ENCODE data around the gene MAD1L1. TPM values are rescaled to one million over a fixed set of nuclear protein-coding genes. Genes with fewer than 3 reads are reported as not detected.

MAD1L1 gene
- total and polyA plus RNA-seq, 4 donors = 43.0 to 54.9 (median 49.9) TPM

DNA sequence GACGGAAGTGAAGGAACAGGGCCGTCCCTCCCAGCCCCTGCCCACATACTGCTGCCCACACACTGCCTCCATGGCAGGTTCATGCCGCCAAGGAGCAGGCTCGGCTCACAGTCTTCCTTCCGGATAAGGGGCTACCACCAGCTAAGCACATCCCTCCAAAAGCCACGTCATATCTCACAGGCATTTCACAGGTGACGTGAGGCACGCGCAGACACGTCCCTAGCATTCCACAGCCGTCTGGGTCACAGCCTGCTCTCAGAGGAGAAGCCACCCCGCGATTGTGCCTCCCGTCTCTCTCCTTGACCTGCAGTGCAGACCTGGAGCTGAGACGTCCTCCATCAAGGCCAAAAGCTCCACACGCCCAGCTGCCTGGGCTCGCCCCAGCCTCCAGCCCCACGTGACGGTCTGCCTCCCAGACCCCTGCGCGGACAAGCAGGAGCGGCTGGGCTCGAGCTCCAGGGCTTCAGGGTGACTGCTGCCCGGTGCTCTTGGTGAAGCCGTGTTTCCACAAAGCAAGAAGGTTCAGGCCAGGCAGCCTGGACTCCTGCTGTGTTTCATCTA is 114.0 kb downstream of the MAD1L1 start:
- H3K4me3 ChIP-seq = no peak overlapping the region
- ATAC-seq (ENCODE audit: insufficient read depth, low FRiP score) (no peak), DNase-seq (no peak)
- H3K27me3 ChIP-seq (ENCODE audit: control insufficient read depth in 3 of 3, insufficient read depth in 3 of 3, low read length in 2 of 3) = no peaks in the 10 kb centered on the region
- H3K27ac ChIP-seq (ENCODE audit: low read depth in 1 of 2, low read length in 1 of 2) = no peak overlapping the region
- WGBS, 2 donors = 94 to 96% methylated on average over 25 of the region's 25 CpGs
- H3K9ac ChIP-seq (ENCODE audit: insufficient read depth in 1 of 2, low read length in 2 of 2) = no peak overlapping the region
- H3K4me1 ChIP-seq (ENCODE audit: control insufficient read depth in 5 of 5, insufficient read depth in 5 of 5, low read length in 5 of 5) = peaks cover 0 to 37% (median 9%) of the 10 kb centered on the region in 5 donors
- H3K36me3 ChIP-seq (ENCODE audit: control insufficient read depth in 4 of 4, insufficient read depth in 4 of 4, low read length in 4 of 4) = peaks cover 0 to 8% (median 0%) of the 10 kb centered on the region in 4 donors
- TF ChIP-seq, protein P1, sequence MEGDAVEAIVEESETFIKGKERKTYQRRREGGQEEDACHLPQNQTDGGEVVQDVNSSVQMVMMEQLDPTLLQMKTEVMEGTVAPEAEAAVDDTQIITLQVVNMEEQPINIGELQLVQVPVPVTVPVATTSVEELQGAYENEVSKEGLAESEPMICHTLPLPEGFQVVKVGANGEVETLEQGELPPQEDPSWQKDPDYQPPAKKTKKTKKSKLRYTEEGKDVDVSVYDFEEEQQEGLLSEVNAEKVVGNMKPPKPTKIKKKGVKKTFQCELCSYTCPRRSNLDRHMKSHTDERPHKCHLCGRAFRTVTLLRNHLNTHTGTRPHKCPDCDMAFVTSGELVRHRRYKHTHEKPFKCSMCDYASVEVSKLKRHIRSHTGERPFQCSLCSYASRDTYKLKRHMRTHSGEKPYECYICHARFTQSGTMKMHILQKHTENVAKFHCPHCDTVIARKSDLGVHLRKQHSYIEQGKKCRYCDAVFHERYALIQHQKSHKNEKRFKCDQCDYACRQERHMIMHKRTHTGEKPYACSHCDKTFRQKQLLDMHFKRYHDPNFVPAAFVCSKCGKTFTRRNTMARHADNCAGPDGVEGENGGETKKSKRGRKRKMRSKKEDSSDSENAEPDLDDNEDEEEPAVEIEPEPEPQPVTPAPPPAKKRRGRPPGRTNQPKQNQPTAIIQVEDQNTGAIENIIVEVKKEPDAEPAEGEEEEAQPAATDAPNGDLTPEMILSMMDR (IDR thresholded peaks at IDR 0.05; ENCODE audit: control extremely low read depth, extremely low read depth) = no peak
- no peaks in the 10 kb centered on the region for H3K9me3 ChIP-seq (ENCODE audit: control insufficient read depth in 4 of 4, insufficient read depth in 3 of 4, low read length in 3 of 4)

- Histone ChIP-seq H3K36me3 (ENCODE audit: control insufficient read depth in 4 of 4, insufficient read depth in 4 of 4, low read length in 4 of 4) (peaks cover 0 to 5% (median 0%) of the 10 kb centered on the region in 4 donors), H3K27me3 (ENCODE audit: control insufficient read depth in 3 of 3, insufficient read depth in 3 of 3, low read length in 2 of 3) (no peaks in the 10 kb centered on the region), H3K4me1 (ENCODE audit: control insufficient read depth in 5 of 5, insufficient read depth in 5 of 5, low read length in 5 of 5) (peaks cover 0 to 37% (median 9%) of the 10 kb centered on the region in 5 donors), H3K27ac (ENCODE audit: low read depth in 1 of 2, low read length in 1 of 2) (no peak overlapping the region), H3K9me3 (ENCODE audit: control insufficient read depth in 4 of 4, insufficient read depth in 3 of 4, low read length in 3 of 4) (no peaks in the 10 kb centered on the region), H3K9ac (ENCODE audit: insufficient read depth in 1 of 2, low read length in 2 of 2) (no peak overlapping the region), H3K4me3 (no peak overlapping the region)
- DNase-seq (no peak), ATAC-seq (ENCODE audit: insufficient read depth, low FRiP score) (no peak)
- 94 to 97% methylated on average over 11 of the region's 11 CpGs for WGBS, 2 donors
- TF ChIP-seq, protein P1 (IDR thresholded peaks at IDR 0.05; ENCODE audit: control extremely low read depth, extremely low read depth) = no peak
These were observed 114.7 kb downstream of the MAD1L1 start for GRCh38 chr7:2118056-2118455.

DNA sequence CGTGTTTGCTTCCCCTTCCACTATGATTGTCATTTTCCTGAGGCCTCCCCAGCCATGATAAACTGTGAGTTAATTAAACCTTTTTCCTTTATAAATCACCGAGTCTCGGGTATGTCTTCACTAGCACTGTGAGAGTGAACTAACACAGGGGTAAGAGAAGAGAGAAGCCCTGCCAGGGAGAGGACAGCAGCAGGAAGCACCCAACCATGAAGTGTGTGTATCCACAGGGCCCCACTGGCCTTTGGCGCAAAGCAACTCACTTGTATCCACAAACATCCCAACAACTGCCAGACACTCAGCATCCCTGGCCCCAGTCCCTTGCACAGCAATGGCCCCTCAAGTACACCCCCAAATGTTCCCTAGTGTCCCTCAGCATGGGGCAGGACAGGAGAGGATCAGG is 115.1 kb downstream of the MAD1L1 start:
- DNase-seq = no peak
- Histone ChIP-seq H3K9ac (ENCODE audit: insufficient read depth in 1 of 2, low read length in 2 of 2) (no peak overlapping the region), H3K4me3 (no peak overlapping the region), H3K4me1 (ENCODE audit: control insufficient read depth in 5 of 5, insufficient read depth in 5 of 5, low read length in 5 of 5) (peaks cover 0 to 37% (median 9%) of the 10 kb centered on the region in 5 donors), H3K36me3 (ENCODE audit: control insufficient read depth in 4 of 4, insufficient read depth in 4 of 4, low read length in 4 of 4) (peaks cover 0 to 5% (median 0%) of the 10 kb centered on the region in 4 donors), H3K27me3 (ENCODE audit: control insufficient read depth in 3 of 3, insufficient read depth in 3 of 3, low read length in 2 of 3) (no peaks in the 10 kb centered on the region), H3K9me3 (ENCODE audit: control insufficient read depth in 4 of 4, insufficient read depth in 3 of 4, low read length in 3 of 4) (no peaks in the 10 kb centered on the region), H3K27ac (ENCODE audit: low read depth in 1 of 2, low read length in 1 of 2) (no peak overlapping the region)
- ATAC-seq (ENCODE audit: insufficient read depth, low FRiP score) = no peak
- TF ChIP-seq, protein P1 (IDR thresholded peaks at IDR 0.05; ENCODE audit: control extremely low read depth, extremely low read depth) = no peak
- 66 to 84% methylated on average over 4 of the region's 4 CpGs for WGBS, 2 donors
